ENCODE data around the gene ZBTB46.
"Not testable (repeated sequence)": the region's sequence is repeated elsewhere in the genome, so short reads cannot be mapped to it uniquely, and the experiment has no call there.

The ZBTB46 gene

GRCh38 chr20:63733579-63734081, 97.4 kb downstream of the ZBTB46 start:
- no peaks in the 10 kb centered on the region for H3K9me3 ChIP-seq (ENCODE audit: control insufficient read depth in 1 of 2, low read length in 2 of 2)
- no peak overlapping the region for H3K4me3 ChIP-seq (ENCODE audit: low read depth in 1 of 2, low read length in 2 of 2)
- peaks cover 12 to 38% of the 10 kb centered on the region in 2 donors for H3K36me3 ChIP-seq (ENCODE audit: control insufficient read depth in 1 of 2, insufficient read depth in 2 of 2, low read length in 2 of 2)

GRCh38 chr20:63733117-63733516, 97.9 kb downstream of the ZBTB46 start:
- Histone ChIP-seq H3K36me3 (ENCODE audit: control insufficient read depth in 1 of 2, insufficient read depth in 2 of 2, low read length in 2 of 2) (peaks cover 12 to 38% of the 10 kb centered on the region in 2 donors), H3K27ac (ENCODE audit: low read length) (no peak overlapping the region), H3K9me3 (ENCODE audit: control insufficient read depth in 1 of 2, low read length in 2 of 2) (no peaks in the 10 kb centered on the region), H3K4me1 (ENCODE audit: control insufficient read depth in 1 of 2, insufficient read depth in 2 of 2, low read length in 2 of 2) (peaks cover 0 to 9% of the 10 kb centered on the region in 2 donors), H3K4me3 (ENCODE audit: low read depth in 1 of 2, low read length in 2 of 2) (no peak overlapping the region), H3K27me3 (ENCODE audit: low read depth, low read length) (no peaks in the 10 kb centered on the region)

More at GRCh38 chr20:63733579-63734081, 97.4 kb downstream of the ZBTB46 start:
- H3K27ac ChIP-seq (ENCODE audit: low read length), result no peak overlapping the region
- peaks cover 0 to 14% of the 10 kb centered on the region in 2 donors for H3K4me1 ChIP-seq (ENCODE audit: control insufficient read depth in 1 of 2, insufficient read depth in 2 of 2, low read length in 2 of 2)
- H3K27me3 ChIP-seq (ENCODE audit: low read depth, low read length), result no peaks in the 10 kb centered on the region

- Histone ChIP-seq H3K4me3 (ENCODE audit: low read depth in 1 of 2, low read length in 2 of 2) (no peak overlapping the region), H3K9me3 (ENCODE audit: control insufficient read depth in 1 of 2, low read length in 2 of 2) (no peaks in the 10 kb centered on the region), H3K27me3 (ENCODE audit: low read depth, low read length) (no peaks in the 10 kb centered on the region), H3K4me1 (ENCODE audit: control insufficient read depth in 1 of 2, insufficient read depth in 2 of 2, low read length in 2 of 2) (peaks cover 0 to 3% of the 10 kb centered on the region in 2 donors), H3K27ac (ENCODE audit: low read length) (no peak overlapping the region), H3K36me3 (ENCODE audit: control insufficient read depth in 1 of 2, insufficient read depth in 2 of 2, low read length in 2 of 2) (peaks cover 12 to 38% of the 10 kb centered on the region in 2 donors)
These were observed 98.7 kb downstream of the ZBTB46 start for GRCh38 chr20:63732118-63733095.

- peaks cover 12 to 34% of the 10 kb centered on the region in 2 donors for H3K36me3 ChIP-seq (ENCODE audit: control insufficient read depth in 1 of 2, insufficient read depth in 2 of 2, low read length in 2 of 2)
- H3K27me3 ChIP-seq (ENCODE audit: low read depth, low read length), result no peaks in the 10 kb centered on the region
- H3K9me3 ChIP-seq (ENCODE audit: control insufficient read depth in 1 of 2, low read length in 2 of 2), result no peaks in the 10 kb centered on the region
- H3K27ac ChIP-seq (ENCODE audit: low read length), result no peak overlapping the region
- no peaks in the 10 kb centered on the region for H3K4me1 ChIP-seq (ENCODE audit: control insufficient read depth in 1 of 2, insufficient read depth in 2 of 2, low read length in 2 of 2)
- no peak overlapping the region for H3K4me3 ChIP-seq (ENCODE audit: low read depth in 1 of 2, low read length in 2 of 2)
These were observed 99.7 kb downstream of the ZBTB46 start for GRCh38 chr20:63731410-63731809.

- not testable (repeated sequence) for H3K27me3 ChIP-seq (ENCODE audit: low read depth, low read length); H3K9me3 ChIP-seq (ENCODE audit: control insufficient read depth in 1 of 2, low read length in 2 of 2); H3K4me3 ChIP-seq (ENCODE audit: low read depth in 1 of 2, low read length in 2 of 2); H3K27ac ChIP-seq (ENCODE audit: low read length); H3K4me1 ChIP-seq (ENCODE audit: control insufficient read depth in 1 of 2, insufficient read depth in 2 of 2, low read length in 2 of 2)
- H3K36me3 ChIP-seq (ENCODE audit: control insufficient read depth in 1 of 2, insufficient read depth in 2 of 2, low read length in 2 of 2), result peaks cover 12 to 23% of the 10 kb centered on the region in 2 donors
These were observed 100.8 kb downstream of the ZBTB46 start for GRCh38 chr20:63730189-63730733.

- Histone ChIP-seq H3K9me3 (ENCODE audit: control insufficient read depth in 1 of 2, low read length in 2 of 2) (peaks cover 0 to 12% of the 10 kb centered on the region in 2 donors), H3K36me3 (ENCODE audit: control insufficient read depth in 1 of 2, insufficient read depth in 2 of 2, low read length in 2 of 2) (peaks cover 3 to 20% of the 10 kb centered on the region in 2 donors)
- H3K27ac ChIP-seq (ENCODE audit: low read length); H3K4me3 ChIP-seq (ENCODE audit: low read depth in 1 of 2, low read length in 2 of 2); H3K4me1 ChIP-seq (ENCODE audit: control insufficient read depth in 1 of 2, insufficient read depth in 2 of 2, low read length in 2 of 2); H3K27me3 ChIP-seq (ENCODE audit: low read depth, low read length): not testable (repeated sequence)
These were observed 108.0 kb downstream of the ZBTB46 start for GRCh38 chr20:63722967-63723622.

GRCh38 chr20:63718996-63719395, 112.1 kb downstream of the ZBTB46 start:
- peaks cover 3 to 53% of the 10 kb centered on the region in 2 donors for H3K36me3 ChIP-seq (ENCODE audit: control insufficient read depth in 1 of 2, insufficient read depth in 2 of 2, low read length in 2 of 2)
- H3K27ac ChIP-seq (ENCODE audit: low read length), result no peak overlapping the region
- H3K4me1 ChIP-seq (ENCODE audit: control insufficient read depth in 1 of 2, insufficient read depth in 2 of 2, low read length in 2 of 2), result no peaks in the 10 kb centered on the region
- H3K4me3 ChIP-seq (ENCODE audit: low read depth in 1 of 2, low read length in 2 of 2), result no peak overlapping the region
- peaks cover 0 to 14% of the 10 kb centered on the region in 2 donors for H3K9me3 ChIP-seq (ENCODE audit: control insufficient read depth in 1 of 2, low read length in 2 of 2)
- H3K27me3 ChIP-seq (ENCODE audit: low read depth, low read length), result no peaks in the 10 kb centered on the region

GRCh38 chr20:63714858-63715257, 116.2 kb downstream of the ZBTB46 start:
- H3K36me3 ChIP-seq (ENCODE audit: control insufficient read depth in 1 of 2, insufficient read depth in 2 of 2, low read length in 2 of 2), result peaks cover 4 to 72% of the 10 kb centered on the region in 2 donors

GRCh38 chr20:63712191-63712590, 118.9 kb downstream of the ZBTB46 start:
- Histone ChIP-seq H3K27ac (ENCODE audit: low read length) (no peak overlapping the region), H3K9me3 (ENCODE audit: control insufficient read depth in 1 of 2, low read length in 2 of 2) (peaks cover 0 to 10% of the 10 kb centered on the region in 2 donors), H3K4me1 (ENCODE audit: control insufficient read depth in 1 of 2, insufficient read depth in 2 of 2, low read length in 2 of 2) (peaks cover 3 to 17% of the 10 kb centered on the region in 2 donors), H3K4me3 (ENCODE audit: low read depth in 1 of 2, low read length in 2 of 2) (no peak overlapping the region), H3K27me3 (ENCODE audit: low read depth, low read length) (no peaks in the 10 kb centered on the region), H3K36me3 (ENCODE audit: control insufficient read depth in 1 of 2, insufficient read depth in 2 of 2, low read length in 2 of 2) (peaks cover 4 to 51% of the 10 kb centered on the region in 2 donors)

More at GRCh38 chr20:63714858-63715257, 116.2 kb downstream of the ZBTB46 start:
- Histone ChIP-seq H3K27me3 (ENCODE audit: low read depth, low read length) (no peaks in the 10 kb centered on the region), H3K4me3 (ENCODE audit: low read depth in 1 of 2, low read length in 2 of 2) (peak overlapping the region in 1 of 2 donors; percentile 28), H3K9me3 (ENCODE audit: control insufficient read depth in 1 of 2, low read length in 2 of 2) (peaks cover 0 to 14% of the 10 kb centered on the region in 2 donors), H3K27ac (ENCODE audit: low read length) (no peak overlapping the region), H3K4me1 (ENCODE audit: control insufficient read depth in 1 of 2, insufficient read depth in 2 of 2, low read length in 2 of 2) (no peaks in the 10 kb centered on the region)

GRCh38 chr20:63711085-63711645, 119.9 kb downstream of the ZBTB46 start:
- Histone ChIP-seq H3K36me3 (ENCODE audit: control insufficient read depth in 1 of 2, insufficient read depth in 2 of 2, low read length in 2 of 2) (peaks cover 8 to 52% of the 10 kb centered on the region in 2 donors), H3K27ac (ENCODE audit: low read length) (no peak overlapping the region), H3K9me3 (ENCODE audit: control insufficient read depth in 1 of 2, low read length in 2 of 2) (peaks cover 0 to 10% of the 10 kb centered on the region in 2 donors), H3K4me3 (ENCODE audit: low read depth in 1 of 2, low read length in 2 of 2) (no peak overlapping the region), H3K27me3 (ENCODE audit: low read depth, low read length) (no peaks in the 10 kb centered on the region), H3K4me1 (ENCODE audit: control insufficient read depth in 1 of 2, insufficient read depth in 2 of 2, low read length in 2 of 2) (peaks cover 8 to 27% of the 10 kb centered on the region in 2 donors)

Data from muscle layer of duodenum (tissue), 2 donors.